Measurements from ENCODE around the gene SLC25A31.

DNA sequence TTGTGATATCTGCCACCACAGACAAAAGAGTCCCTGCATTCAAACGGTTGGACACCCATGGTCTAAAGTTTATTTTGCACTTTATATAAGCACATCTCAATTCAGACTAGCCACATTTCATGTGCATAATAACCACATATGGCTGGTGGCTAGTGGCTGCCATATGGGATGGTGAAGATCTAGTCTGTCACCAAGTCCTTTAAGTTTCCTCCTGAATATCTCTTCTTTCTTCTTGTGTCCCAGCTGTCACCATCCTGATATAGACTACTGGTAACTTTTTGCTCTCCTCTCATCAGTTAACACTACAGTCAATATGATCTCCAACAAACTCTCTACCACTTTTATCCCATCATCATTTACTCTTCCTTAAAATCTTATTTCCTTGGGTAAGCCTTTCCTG, 61.2 kb downstream of the SLC25A31 start:
- TF ChIP-seq, protein P1, sequence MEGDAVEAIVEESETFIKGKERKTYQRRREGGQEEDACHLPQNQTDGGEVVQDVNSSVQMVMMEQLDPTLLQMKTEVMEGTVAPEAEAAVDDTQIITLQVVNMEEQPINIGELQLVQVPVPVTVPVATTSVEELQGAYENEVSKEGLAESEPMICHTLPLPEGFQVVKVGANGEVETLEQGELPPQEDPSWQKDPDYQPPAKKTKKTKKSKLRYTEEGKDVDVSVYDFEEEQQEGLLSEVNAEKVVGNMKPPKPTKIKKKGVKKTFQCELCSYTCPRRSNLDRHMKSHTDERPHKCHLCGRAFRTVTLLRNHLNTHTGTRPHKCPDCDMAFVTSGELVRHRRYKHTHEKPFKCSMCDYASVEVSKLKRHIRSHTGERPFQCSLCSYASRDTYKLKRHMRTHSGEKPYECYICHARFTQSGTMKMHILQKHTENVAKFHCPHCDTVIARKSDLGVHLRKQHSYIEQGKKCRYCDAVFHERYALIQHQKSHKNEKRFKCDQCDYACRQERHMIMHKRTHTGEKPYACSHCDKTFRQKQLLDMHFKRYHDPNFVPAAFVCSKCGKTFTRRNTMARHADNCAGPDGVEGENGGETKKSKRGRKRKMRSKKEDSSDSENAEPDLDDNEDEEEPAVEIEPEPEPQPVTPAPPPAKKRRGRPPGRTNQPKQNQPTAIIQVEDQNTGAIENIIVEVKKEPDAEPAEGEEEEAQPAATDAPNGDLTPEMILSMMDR (IDR thresholded peaks at IDR 0.05), result no peak
- TF ChIP-seq EP300 (IDR thresholded peaks at IDR 0.05) (no peak), POLR2A (IDR thresholded peaks at IDR 0.05) (no peak)

Measured in sigmoid colon (tissue), 4 donors.